ENCODE measurements around the gene SUGCT. TPM values are rescaled to one million over a fixed set of nuclear protein-coding genes. Genes with fewer than 3 reads are reported as not detected.

Gene SUGCT
- total RNA-seq, 2 experiments from 2014 or later: not detected

DNA sequence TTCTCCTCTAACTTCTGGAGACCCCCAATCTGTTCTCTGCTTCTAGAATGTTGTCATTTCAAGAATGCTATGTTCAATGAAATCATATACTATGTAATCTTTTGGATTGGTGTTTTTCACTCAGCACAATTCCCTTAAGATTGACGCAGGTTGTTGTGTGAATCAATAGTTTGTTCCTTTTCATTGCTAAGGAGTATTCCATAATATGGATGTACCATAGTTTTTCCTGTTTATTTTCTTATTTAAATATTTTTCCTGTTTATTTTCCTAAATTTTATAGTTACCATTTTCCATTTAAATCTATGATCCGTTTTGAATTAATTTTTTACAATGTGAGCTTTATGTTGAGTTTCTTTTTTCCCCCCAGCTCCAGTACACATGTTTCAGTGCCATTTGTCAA lies 604.5 kb downstream of the SUGCT start:
- Histone ChIP-seq H3K9me3 (ENCODE audit: low read length) (no peaks in the 10 kb centered on the region), H3K79me2 (ENCODE audit: insufficient read depth, low read depth, low read length) (no peaks in the 10 kb centered on the region), H3K4me2 (ENCODE audit: low read length) (no peak overlapping the region), H3K9me2 (ENCODE audit: insufficient read depth, low read length) (no peaks in the 10 kb centered on the region), H3K27ac (ENCODE audit: low read depth, low read length, poor library complexity, severe bottlenecking) (no peak overlapping the region), H4K20me1 (ENCODE audit: insufficient read depth, low read length) (no peaks in the 10 kb centered on the region), H2AFZ (ENCODE audit: low read length) (no peak overlapping the region), H3K4me3 (ENCODE audit: low read depth, low read length, poor library complexity, severe bottlenecking) (no peak overlapping the region), H3K4me1 (ENCODE audit: insufficient read depth, low read length, poor library complexity, severe bottlenecking) (peaks cover under 1% of the 10 kb centered on the region), H3K36me3 (ENCODE audit: insufficient read depth, low read length) (no peaks in the 10 kb centered on the region)
- POLR2A ChIA-PET: no interaction called here
- no peak for DNase-seq (ENCODE audit: low spot score)
- TF ChIP-seq EZH2phosphoT487 (IDR thresholded peaks at IDR 0.05; ENCODE audit: borderline replicate concordance, low read depth, low read length): no peak
- TF ChIP-seq, protein P1, sequence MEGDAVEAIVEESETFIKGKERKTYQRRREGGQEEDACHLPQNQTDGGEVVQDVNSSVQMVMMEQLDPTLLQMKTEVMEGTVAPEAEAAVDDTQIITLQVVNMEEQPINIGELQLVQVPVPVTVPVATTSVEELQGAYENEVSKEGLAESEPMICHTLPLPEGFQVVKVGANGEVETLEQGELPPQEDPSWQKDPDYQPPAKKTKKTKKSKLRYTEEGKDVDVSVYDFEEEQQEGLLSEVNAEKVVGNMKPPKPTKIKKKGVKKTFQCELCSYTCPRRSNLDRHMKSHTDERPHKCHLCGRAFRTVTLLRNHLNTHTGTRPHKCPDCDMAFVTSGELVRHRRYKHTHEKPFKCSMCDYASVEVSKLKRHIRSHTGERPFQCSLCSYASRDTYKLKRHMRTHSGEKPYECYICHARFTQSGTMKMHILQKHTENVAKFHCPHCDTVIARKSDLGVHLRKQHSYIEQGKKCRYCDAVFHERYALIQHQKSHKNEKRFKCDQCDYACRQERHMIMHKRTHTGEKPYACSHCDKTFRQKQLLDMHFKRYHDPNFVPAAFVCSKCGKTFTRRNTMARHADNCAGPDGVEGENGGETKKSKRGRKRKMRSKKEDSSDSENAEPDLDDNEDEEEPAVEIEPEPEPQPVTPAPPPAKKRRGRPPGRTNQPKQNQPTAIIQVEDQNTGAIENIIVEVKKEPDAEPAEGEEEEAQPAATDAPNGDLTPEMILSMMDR (conservative IDR thresholded peaks at IDR 0.05; ENCODE audit: low read length): no peak
- no TSS peak for BruUV-seq (replicated peaks)
- intact Hi-C loops (cut with micrococcal nuclease; ENCODE audit: unreplicated experiment): no loop called here
- CTCF ChIA-PET (ENCODE audit: unreplicated experiment): no interaction called here

DNA sequence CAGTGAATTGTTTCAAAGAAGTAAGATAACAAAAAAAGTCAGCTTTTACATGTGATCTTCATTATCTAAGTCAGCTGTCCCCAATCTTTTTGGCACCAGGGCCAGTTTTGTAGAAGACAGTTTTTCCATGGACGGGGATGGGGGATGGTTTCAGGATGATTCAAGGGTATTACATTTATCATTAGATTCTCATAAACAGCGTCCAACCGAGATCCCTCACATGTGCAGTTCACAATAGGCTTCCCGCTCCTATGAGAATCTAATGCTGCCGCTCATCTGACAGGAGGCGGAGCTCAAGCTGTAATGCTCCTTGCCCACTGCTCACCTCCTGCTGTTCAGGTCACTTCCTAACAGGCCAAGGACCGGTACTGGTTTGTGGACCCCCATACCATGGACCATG lies 607.5 kb downstream of the SUGCT start:
- H3K9me2 ChIP-seq (ENCODE audit: insufficient read depth, low read length): no peaks in the 10 kb centered on the region
- no peak overlapping the region for H3K4me2 ChIP-seq (ENCODE audit: low read length)
- H3K36me3 ChIP-seq (ENCODE audit: insufficient read depth, low read length): no peaks in the 10 kb centered on the region
- TF ChIP-seq, protein P1 (conservative IDR thresholded peaks at IDR 0.05; ENCODE audit: low read length): no peak
- no peak for TF ChIP-seq EZH2phosphoT487 (IDR thresholded peaks at IDR 0.05; ENCODE audit: borderline replicate concordance, low read depth, low read length)
- no peak overlapping the region for H3K4me3 ChIP-seq (ENCODE audit: low read depth, low read length, poor library complexity, severe bottlenecking)
- no peak for DNase-seq (ENCODE audit: low spot score)
- no peaks in the 10 kb centered on the region for H3K79me2 ChIP-seq (ENCODE audit: insufficient read depth, low read depth, low read length)
- H3K9me3 ChIP-seq (ENCODE audit: low read length): no peaks in the 10 kb centered on the region
- H2AFZ ChIP-seq (ENCODE audit: low read length): no peak overlapping the region
- POLR2A ChIA-PET: interaction anchor here (0.5 to 1.0 kb wide), 2 partner anchors 10 to 93 kb away, joined by 3 read pairs; no protein-coding TSS in a partner anchor
- H3K27ac ChIP-seq (ENCODE audit: low read depth, low read length, poor library complexity, severe bottlenecking): no peak overlapping the region
- CTCF ChIA-PET (ENCODE audit: unreplicated experiment): no interaction called here
- BruUV-seq (replicated peaks): no TSS peak
- H4K20me1 ChIP-seq (ENCODE audit: insufficient read depth, low read length): no peaks in the 10 kb centered on the region
- intact Hi-C loops (cut with micrococcal nuclease; ENCODE audit: unreplicated experiment): no loop called here
- peaks cover 8% of the 10 kb centered on the region for H3K4me1 ChIP-seq (ENCODE audit: insufficient read depth, low read length, poor library complexity, severe bottlenecking)

DNA sequence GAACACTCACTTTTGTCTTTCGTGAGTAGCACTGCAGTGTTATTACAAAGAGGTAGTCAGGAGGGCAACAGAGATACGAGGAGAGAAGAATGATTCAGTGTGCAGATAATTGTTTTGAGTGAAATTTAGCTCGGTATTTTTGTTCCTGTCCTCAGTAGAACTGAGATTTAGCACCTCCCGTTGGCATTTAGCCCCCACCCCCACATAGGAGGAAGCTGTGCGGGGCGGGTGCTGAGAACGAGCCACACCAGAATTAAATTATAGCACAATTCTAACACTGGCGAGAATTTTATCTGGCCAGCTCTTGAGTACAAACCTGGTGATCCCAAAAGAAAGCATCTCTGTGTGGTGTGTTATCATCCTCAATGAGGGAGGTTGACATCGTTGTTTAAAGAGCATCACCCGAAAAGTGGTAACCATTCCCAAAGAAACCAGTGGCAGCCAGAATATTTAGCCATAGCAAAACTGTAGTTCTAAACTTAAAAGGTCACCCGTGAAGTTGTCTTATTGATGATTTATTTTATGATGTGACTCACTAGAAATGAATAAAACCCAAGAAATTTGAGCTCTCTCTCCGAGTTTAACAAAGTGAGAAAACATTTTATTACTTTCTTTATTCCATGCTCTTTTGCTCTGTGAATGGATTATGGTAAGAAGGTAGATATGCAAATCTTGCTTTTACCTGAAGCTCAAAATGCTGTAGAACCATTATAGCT lies 612.2 kb downstream of the SUGCT start:
- ChIA-PET POLR2A (no interaction called here), CTCF (ENCODE audit: unreplicated experiment) (no interaction called here)
- no peak for DNase-seq (ENCODE audit: low spot score)
- H2AFZ ChIP-seq (ENCODE audit: low read length): no peak overlapping the region
- no peaks in the 10 kb centered on the region for H3K36me3 ChIP-seq (ENCODE audit: insufficient read depth, low read length)
- no TSS peak for BruUV-seq (replicated peaks)
- H3K4me1 ChIP-seq (ENCODE audit: insufficient read depth, low read length, poor library complexity, severe bottlenecking): peaks cover 8% of the 10 kb centered on the region
- H3K27ac ChIP-seq (ENCODE audit: low read depth, low read length, poor library complexity, severe bottlenecking): no peak overlapping the region
- no peaks in the 10 kb centered on the region for H4K20me1 ChIP-seq (ENCODE audit: insufficient read depth, low read length)
- intact Hi-C loops (cut with micrococcal nuclease; ENCODE audit: unreplicated experiment): no loop called here
- H3K4me3 ChIP-seq (ENCODE audit: low read depth, low read length, poor library complexity, severe bottlenecking): no peak overlapping the region
- H3K4me2 ChIP-seq (ENCODE audit: low read length): no peak overlapping the region
- no peaks in the 10 kb centered on the region for H3K9me3 ChIP-seq (ENCODE audit: low read length)
- no peaks in the 10 kb centered on the region for H3K79me2 ChIP-seq (ENCODE audit: insufficient read depth, low read depth, low read length)
- no peaks in the 10 kb centered on the region for H3K9me2 ChIP-seq (ENCODE audit: insufficient read depth, low read length)
- TF ChIP-seq EZH2phosphoT487 (IDR thresholded peaks at IDR 0.05; ENCODE audit: borderline replicate concordance, low read depth, low read length): no peak
- TF ChIP-seq, protein P1 (conservative IDR thresholded peaks at IDR 0.05; ENCODE audit: low read length): no peak

All from OCI-LY7 (cell line).